ENCODE results near the gene DCAKD. TPM values are rescaled to one million over a fixed set of nuclear protein-coding genes. Genes with fewer than 3 reads are reported as not detected.

Gene DCAKD
- total RNA-seq, 1 experiment from 2014 or later, result 15.1 TPM

DNA sequence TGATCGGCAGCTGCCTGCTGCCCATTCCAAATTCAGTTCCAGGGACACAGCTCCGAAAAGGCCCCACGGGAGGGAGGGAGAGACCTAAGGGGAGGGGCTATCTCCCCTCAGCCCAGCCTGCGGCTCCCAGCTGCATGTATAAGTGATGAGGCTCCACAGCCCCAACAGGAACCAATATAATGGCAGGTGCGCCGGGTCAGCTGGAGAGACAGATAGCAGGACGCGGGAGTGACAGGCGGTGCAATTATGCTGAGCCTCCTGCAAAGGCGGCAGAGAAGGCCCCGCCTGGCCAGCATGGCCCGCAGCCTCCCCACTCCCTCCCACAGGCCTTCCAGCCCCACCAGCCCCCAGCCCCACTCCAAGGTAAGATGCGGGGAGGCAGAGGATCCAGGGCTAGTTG, 75.2 kb downstream of the DCAKD start:
- peaks cover 22% of the 10 kb centered on the region for H3K4me1 ChIP-seq
- intact Hi-C loops (cut with micrococcal nuclease; ENCODE audit: unreplicated experiment), result no loop called here
- no TSS peak for BruUV-seq (replicated peaks)
- H3K27me3 ChIP-seq (replicated peaks; ENCODE audit: control insufficient read depth, insufficient read depth, low read length), result no peaks in the 10 kb centered on the region
- TF ChIP-seq, protein P1, sequence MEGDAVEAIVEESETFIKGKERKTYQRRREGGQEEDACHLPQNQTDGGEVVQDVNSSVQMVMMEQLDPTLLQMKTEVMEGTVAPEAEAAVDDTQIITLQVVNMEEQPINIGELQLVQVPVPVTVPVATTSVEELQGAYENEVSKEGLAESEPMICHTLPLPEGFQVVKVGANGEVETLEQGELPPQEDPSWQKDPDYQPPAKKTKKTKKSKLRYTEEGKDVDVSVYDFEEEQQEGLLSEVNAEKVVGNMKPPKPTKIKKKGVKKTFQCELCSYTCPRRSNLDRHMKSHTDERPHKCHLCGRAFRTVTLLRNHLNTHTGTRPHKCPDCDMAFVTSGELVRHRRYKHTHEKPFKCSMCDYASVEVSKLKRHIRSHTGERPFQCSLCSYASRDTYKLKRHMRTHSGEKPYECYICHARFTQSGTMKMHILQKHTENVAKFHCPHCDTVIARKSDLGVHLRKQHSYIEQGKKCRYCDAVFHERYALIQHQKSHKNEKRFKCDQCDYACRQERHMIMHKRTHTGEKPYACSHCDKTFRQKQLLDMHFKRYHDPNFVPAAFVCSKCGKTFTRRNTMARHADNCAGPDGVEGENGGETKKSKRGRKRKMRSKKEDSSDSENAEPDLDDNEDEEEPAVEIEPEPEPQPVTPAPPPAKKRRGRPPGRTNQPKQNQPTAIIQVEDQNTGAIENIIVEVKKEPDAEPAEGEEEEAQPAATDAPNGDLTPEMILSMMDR (IDR thresholded peaks at IDR 0.05; ENCODE audit: insufficient read depth in 1 of 2, low read depth in 1 of 2, low read length in 1 of 2, severe bottlenecking in 1 of 2, unreplicated experiment in 1 of 2), result no peak
- peaks cover 12% of the 10 kb centered on the region for H3K4me1 Mint-ChIP-seq (ENCODE audit: low read depth, unreplicated experiment)
- H3K27ac Mint-ChIP-seq (ENCODE audit: unreplicated experiment), result no peak overlapping the region
- no peak overlapping the region for H3K4me3 Mint-ChIP-seq (ENCODE audit: unreplicated experiment)
- no peaks in the 10 kb centered on the region for H3K36me3 ChIP-seq (ENCODE audit: control insufficient read depth, insufficient read depth, low read length)
- H3K27me3 Mint-ChIP-seq (ENCODE audit: insufficient read depth, unreplicated experiment), result no peaks in the 10 kb centered on the region
- ChIA-PET CTCF (no interaction called here), POLR2A (interaction anchor here (0.6 kb wide), 1 partner anchor 167 kb away, joined by 4 read pairs; no protein-coding TSS in a partner anchor)
- no peak overlapping the region for H3K4me3 ChIP-seq (ENCODE audit: low read depth, low read length)
- H3K36me3 Mint-ChIP-seq (ENCODE audit: insufficient read depth, unreplicated experiment), result no peaks in the 10 kb centered on the region
- H3K9me3 Mint-ChIP-seq (ENCODE audit: unreplicated experiment), result no peaks in the 10 kb centered on the region
- DNase-seq, result no peak
- H3K9me3 ChIP-seq, result no peaks in the 10 kb centered on the region

Other genes with a start within 250 kb of the DCAKD start
- 33.5 and 34.6 TPM in 2 replicates for gene GJC1, start 221.3 kb downstream of the DCAKD start, total RNA-seq (2022)
- gene HIGD1B, start 203.7 kb downstream of the DCAKD start, total RNA-seq (2022), result not detected in 2 replicates
- gene EFTUD2, start 152.2 kb downstream of the DCAKD start, total RNA-seq (2022), result 175 and 186 TPM in 2 replicates
- not detected in 2 replicates for gene GFAP, start 136.1 kb downstream of the DCAKD start, total RNA-seq (2022)
- 63.6 and 68.4 TPM in 2 replicates for gene KIF18B, start 103.9 kb downstream of the DCAKD start, total RNA-seq (2022)
- gene C1QL1, start 83.3 kb downstream of the DCAKD start, total RNA-seq (2022), result 2.5 and 5.2 TPM in 2 replicates
- gene NMT1, start 9.7 kb upstream of the DCAKD start, total RNA-seq (2022), result 173 and 179 TPM in 2 replicates
- 74.3 and 88.5 TPM in 2 replicates for gene PLCD3, start 80.9 kb upstream of the DCAKD start, total RNA-seq (2022)
- gene ACBD4, start 84.1 kb upstream of the DCAKD start, total RNA-seq (2022), result 21.2 and 21.6 TPM in 2 replicates
- gene HEXIM1, start 96.8 kb upstream of the DCAKD start, total RNA-seq (2022), result 71.0 and 78.0 TPM in 2 replicates
- gene HEXIM2, start 110.2 kb upstream of the DCAKD start, total RNA-seq (2022), result 12.7 and 13.6 TPM in 2 replicates
- 2.8 and 3.0 TPM in 2 replicates for gene FMNL1, start 170.3 kb upstream of the DCAKD start, total RNA-seq (2022)
- gene SPATA32, start 210.5 kb upstream of the DCAKD start, total RNA-seq (2022), result not detected in 2 replicates

All from Caco-2 (cell line).